Upper lobe of left lung (tissue), 6 donors: ENCODE measurements around the gene FAP. TPM values are rescaled to one million over a fixed set of nuclear protein-coding genes. Genes with fewer than 3 reads are reported as not detected.
A peak's percentile ranks its signal among the peaks of the same experiment; 100 is the strongest.

Experiments
- ATAC-seq, 2 donors: fragments of 200-7000 bp; cut with Tn5 transposase; one replicate each; pipeline ENCODE4 v1.9.1; 2022; ENCODE audit warnings: mild to moderate bottlenecking in 2 of 2, moderate library complexity in 2 of 2; ENCODE audit not compliant: low FRiP score in 2 of 2
- DNase-seq, 2 donors: peaks; one replicate each; pipeline ENCODE4 v3.0.0-alpha.2; 2019 to 2020
- H3K27ac ChIP-seq, 4 donors: fragments of 200-600 bp; sonication (generic); one replicate each; pipeline ENCODE4 v1.5.1; 2016 to 2019
- H3K27me3 ChIP-seq, 4 donors: fragments of 200-600 bp; sonication (generic); one replicate each; pipeline ENCODE4 v1.5.1; 2017 to 2019
- H3K36me3 ChIP-seq, 4 donors: fragments of 200-600 bp; sonication (generic); one replicate each; pipeline ENCODE4 v1.5.1; 2016 to 2019
- H3K4me1 ChIP-seq, 4 donors: fragments of 200-600 bp; sonication (generic); one replicate each; pipeline ENCODE4 v1.5.1; 2018 to 2019
- H3K4me3 ChIP-seq, 4 donors: fragments of 200-600 bp; sonication (generic); one replicate each; pipeline ENCODE4 v1.5.1; 2017 to 2019; ENCODE audit warnings: mild to moderate bottlenecking in 2 of 4, moderate library complexity in 1 of 4
- H3K9me3 ChIP-seq, 4 donors: fragments of 200-600 bp; sonication (generic); one replicate each; pipeline ENCODE4 v1.5.1; 2018 to 2019
- CTCF ChIP-seq, 6 experiments: fragments of 450-650 bp in 4 of 6; fragments of 200-600 bp in 2 of 6; sonication (generic) in 2 of 6; IDR thresholded peaks; one replicate each; pipeline ENCODE4 v1.5.1; 2016 to 2019; ENCODE audit warnings: antibody characterized with exemption in 6 of 6
- EP300 ChIP-seq, 4 donors: sonication (generic); formaldehyde crosslinking; IDR thresholded peaks; one replicate each; pipeline ENCODE4 v1.5.1; 2017; ENCODE audit warnings: antibody characterized with exemption in 4 of 4, control low read depth in 2 of 4
- POLR2A ChIP-seq, 4 donors: fragments of 450-650 bp; IDR thresholded peaks; one replicate each; pipeline ENCODE4 v1.5.1; 2016 to 2017; ENCODE audit warnings: antibody characterized with exemption in 4 of 4, mild to moderate bottlenecking in 2 of 4
- POLR2AphosphoS5 ChIP-seq, 2 donors: sonication (generic); formaldehyde crosslinking; IDR thresholded peaks; one replicate each; pipeline ENCODE4 v1.5.1; 2017; ENCODE audit warnings: antibody characterized with exemption in 2 of 2
- WGBS, 2 donors: methylation state at CpG; one replicate each; pipeline ENCODE4 v1.1.5; 2017 to 2018; 5-methylcytosine and 5-hydroxymethylcytosine counted together
- total RNA-seq, 6 donors: library from RNA; depleted of rRNA in 4 of 6; stranded (reverse); fragments of >200 nt in 4 of 6; gene quantifications; one replicate each; pipeline versions ENCODE4 v1.1.0 to v1.2.1, GENCODE V29; 2016 to 2021
- donor health status: DM: no; HTN: no; CAD: no; lungs with moderate emphysema.
- donor health status: DM: no; HTN: yes; CAD: no; lungs with severe emphysema.

Gene FAP
- total RNA-seq, 6 donors from 2014 or later: 1.2 to 7.3 (median 3.1) TPM

DNA sequence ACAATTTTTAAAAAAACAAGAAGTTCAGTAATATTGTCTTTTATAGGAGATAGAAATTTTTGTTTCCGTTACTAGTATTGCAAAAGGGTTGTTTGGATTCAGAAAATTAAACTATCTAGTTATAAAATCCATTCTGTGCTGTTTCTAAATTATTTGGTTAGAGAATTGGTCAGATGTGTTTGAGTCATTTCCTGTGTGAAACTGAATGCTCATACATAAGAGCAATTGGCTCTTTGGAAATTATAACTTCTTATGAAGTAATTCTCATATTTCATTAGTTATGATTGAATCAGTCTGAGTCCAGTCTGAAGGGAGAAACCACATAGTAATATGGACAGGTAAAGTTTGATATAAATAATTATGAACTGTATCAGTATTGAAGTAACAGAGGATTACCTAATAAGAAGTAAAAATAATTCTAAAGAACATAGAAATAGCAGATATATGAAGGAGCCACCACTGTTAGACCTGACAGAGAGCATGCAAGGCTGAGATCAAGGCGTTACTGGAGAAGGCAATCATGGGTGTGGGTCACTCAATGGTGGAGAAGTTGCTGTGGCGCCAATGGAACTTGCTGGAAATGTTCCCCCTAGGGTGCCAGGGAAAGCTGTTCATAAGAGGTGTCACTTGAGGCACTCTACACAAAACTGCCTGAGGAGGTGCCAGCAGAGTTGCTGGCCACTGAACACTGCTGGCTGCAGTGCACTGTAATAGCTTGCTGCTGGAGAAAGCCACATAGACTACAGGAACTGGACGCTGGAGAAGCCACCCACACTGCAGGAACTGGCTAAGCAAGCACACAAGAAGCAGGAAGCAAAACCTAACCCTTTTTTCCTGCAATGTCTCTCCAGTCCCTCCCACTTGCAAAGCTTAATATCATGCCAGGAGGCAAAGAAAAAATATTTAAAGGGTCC lies 18.0 kb upstream of the FAP start:
- Histone ChIP-seq H3K9me3 (no peaks in the 10 kb centered on the region), H3K4me3 (no peak overlapping the region), H3K4me1 (peaks cover 8 to 18% (median 11%) of the 10 kb centered on the region in 4 donors), H3K27me3 (no peaks in the 10 kb centered on the region), H3K36me3 (peaks cover 0 to 7% (median 4%) of the 10 kb centered on the region in 4 donors), H3K27ac (peak overlapping the region; percentile 51 to 73 (median 55))
- ATAC-seq (peak; percentile 87 to 90), DNase-seq (peak in 1 of 2 donors; percentile 84)
- WGBS, 2 donors: 29 to 41% methylated on average over 4 of the region's 4 CpGs
- peak in 1 of 4 donors; percentile 44 for TF ChIP-seq POLR2A (IDR thresholded peaks at IDR 0.05)
- TF ChIP-seq CTCF (IDR thresholded peaks at IDR 0.05): no peak
- TF ChIP-seq POLR2AphosphoS5 (IDR thresholded peaks at IDR 0.05): peak in 1 of 2 donors; percentile 45
- peak in 1 of 4 donors; percentile 34 for TF ChIP-seq EP300 (IDR thresholded peaks at IDR 0.05)

DNA sequence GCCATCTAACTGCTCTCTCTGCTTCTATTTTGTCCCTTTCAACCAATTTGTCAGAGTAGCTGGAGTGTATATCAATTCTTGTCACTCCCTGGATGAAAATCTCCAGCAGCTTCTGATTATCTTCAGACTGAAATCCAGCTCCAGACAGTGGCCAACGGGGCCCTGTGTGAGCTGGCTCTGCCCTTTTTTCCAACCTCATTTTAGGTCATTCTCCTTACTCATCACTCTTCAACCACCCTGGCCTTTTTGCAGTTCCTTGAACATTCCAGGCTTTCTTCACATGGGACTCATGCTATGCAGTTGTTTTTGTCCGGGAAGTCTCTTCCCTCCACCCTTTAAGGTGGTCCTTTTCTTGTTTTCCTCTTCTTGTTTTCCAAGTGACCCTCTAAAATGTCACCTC lies 15.4 kb upstream of the FAP start:
- ATAC-seq (peak in 1 of 2 donors; percentile 45), DNase-seq (no peak)
- no peaks in the 10 kb centered on the region for H3K9me3 ChIP-seq
- no peak overlapping the region for H3K27ac ChIP-seq
- H3K4me3 ChIP-seq: no peak overlapping the region
- TF ChIP-seq POLR2AphosphoS5 (IDR thresholded peaks at IDR 0.05) (no peak), EP300 (IDR thresholded peaks at IDR 0.05) (no peak), POLR2A (IDR thresholded peaks at IDR 0.05) (no peak), CTCF (IDR thresholded peaks at IDR 0.05) (no peak)
- 78 to 81% methylated on average over 2 of the region's 2 CpGs for WGBS, 2 donors
- H3K27me3 ChIP-seq: no peaks in the 10 kb centered on the region
- H3K36me3 ChIP-seq: no peaks in the 10 kb centered on the region
- H3K4me1 ChIP-seq: peaks cover 8 to 18% (median 11%) of the 10 kb centered on the region in 4 donors

- WGBS, 2 donors: 76 to 85% methylated on average over 4 of the region's 4 CpGs
- ATAC-seq (no peak), DNase-seq (no peak)
- TF ChIP-seq CTCF (IDR thresholded peaks at IDR 0.05): peak in 1 of 6 experiments; percentile 9
- TF ChIP-seq POLR2A (IDR thresholded peaks at IDR 0.05): no peak
- H3K27me3 ChIP-seq: no peaks in the 10 kb centered on the region
- no peak overlapping the region for H3K27ac ChIP-seq
- no peak overlapping the region for H3K4me3 ChIP-seq
- H3K9me3 ChIP-seq: no peaks in the 10 kb centered on the region
- no peaks in the 10 kb centered on the region for H3K36me3 ChIP-seq
- peaks cover 8 to 18% (median 11%) of the 10 kb centered on the region in 4 donors for H3K4me1 ChIP-seq
These were observed 14.9 kb upstream of the FAP start for GRCh38 chr2:162258169-162258568.

GRCh38 chr2:162257425-162257824 lies 14.2 kb upstream of the FAP start:
- Histone ChIP-seq H3K4me1 (peaks cover 8 to 18% (median 11%) of the 10 kb centered on the region in 4 donors), H3K9me3 (no peaks in the 10 kb centered on the region), H3K36me3 (no peaks in the 10 kb centered on the region), H3K4me3 (no peak overlapping the region), H3K27ac (no peak overlapping the region), H3K27me3 (no peaks in the 10 kb centered on the region)
- 24 to 27% methylated on average over 1 of the region's 1 CpG for WGBS, 2 donors
- peak in 1 of 2 donors; percentile 29 for ATAC-seq
- no peak for TF ChIP-seq EP300 (IDR thresholded peaks at IDR 0.05)
- no peak for TF ChIP-seq POLR2AphosphoS5 (IDR thresholded peaks at IDR 0.05)
- no peak for TF ChIP-seq POLR2A (IDR thresholded peaks at IDR 0.05)
- no peak for TF ChIP-seq CTCF (IDR thresholded peaks at IDR 0.05)
- no peak for DNase-seq
